BJ (cell line): Measurements from ENCODE around the gene GRB10. TPM values are rescaled to one million over a fixed set of nuclear protein-coding genes. Genes with fewer than 3 reads are reported as not detected.

ENCODE experiments used
- CTCF ChIA-PET: fragments of 350-600 bp; formaldehyde crosslinking; extraction: SDS; loops from one replicate; lab custom pipeline; 2021; ENCODE audit warnings: antibody characterized with exemption, inconsistent platforms; lab: Yijun Ruan, JAX
- POLR2A ChIA-PET: fragments of 300-600 bp; sonication (Branson Sonifier 250); formaldehyde crosslinking; extraction: SDS; loops from one replicate; lab custom pipeline; 2021; ENCODE audit warnings: antibody characterized with exemption; lab: Charles Lee
- DNase-seq: peaks from one replicate; pipeline ENCODE4 v3.0.0-alpha.2; 2011; ENCODE audit warnings: low read depth
- H3K27me3 ChIP-seq: 2 replicates; pipeline ENCODE4 v1.6.0; 2011; ENCODE audit warnings: low read length; ENCODE audit not compliant: control insufficient read depth, insufficient read depth
- H3K36me3 ChIP-seq: 2 replicates; pipeline ENCODE4 v1.5.1; 2011; ENCODE audit warnings: low read length; ENCODE audit not compliant: control insufficient read depth, insufficient read depth
- H3K4me3 ChIP-seq: 2 replicates; pipeline ENCODE4 v1.5.1; 2011; ENCODE audit warnings: low read depth, mild to moderate bottlenecking, control low read depth, low read length
- polyA plus RNA-seq: library from polyadenylated mRNA; depleted of rRNA; stranded (reverse); fragments of >200 nt; gene quantifications from 2 replicates; pipeline ENCODE4 v1.2.3, GENCODE V29; 2011
- TF ChIP-seq, protein P1 (sequence below): IDR thresholded peaks from 2 replicates; pipeline ENCODE4 v1.5.1; 2011; ENCODE audit warnings: low read depth, mild to moderate bottlenecking, control low read depth, inconsistent platforms, low read length, moderate library complexity; ENCODE audit not compliant: insufficient read depth

GRB10 gene
- polyA plus RNA-seq, 1 experiment = 8.5 TPM

DNA sequence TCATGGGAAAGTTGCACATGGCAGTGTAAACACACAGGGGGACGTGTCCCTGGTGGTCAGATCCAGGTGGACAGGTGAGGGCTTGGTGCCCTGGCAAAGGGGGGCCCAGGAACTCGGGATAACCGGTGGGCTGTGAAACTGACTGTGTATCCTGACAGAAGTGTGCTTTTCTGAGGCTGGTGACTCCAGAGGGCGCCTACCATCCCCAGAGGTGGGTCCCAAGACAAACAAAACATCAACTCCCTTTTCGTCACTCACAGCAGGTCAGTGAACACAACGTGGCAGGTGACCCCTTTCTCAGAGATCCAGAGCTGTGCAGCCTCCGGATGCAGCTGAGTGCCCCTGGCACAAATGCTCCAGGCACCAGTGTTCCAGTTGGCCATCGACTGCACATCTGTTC, 161.5 kb downstream of the GRB10 start:
- H3K36me3 ChIP-seq = peaks cover 8% of the 10 kb centered on the region
- ChIA-PET POLR2A (no interaction called here), CTCF (interaction anchor here (5.9 kb wide), 1 partner anchor 12 kb away, joined by 22 read pairs; no protein-coding TSS in a partner anchor)
- TF ChIP-seq, protein P1, sequence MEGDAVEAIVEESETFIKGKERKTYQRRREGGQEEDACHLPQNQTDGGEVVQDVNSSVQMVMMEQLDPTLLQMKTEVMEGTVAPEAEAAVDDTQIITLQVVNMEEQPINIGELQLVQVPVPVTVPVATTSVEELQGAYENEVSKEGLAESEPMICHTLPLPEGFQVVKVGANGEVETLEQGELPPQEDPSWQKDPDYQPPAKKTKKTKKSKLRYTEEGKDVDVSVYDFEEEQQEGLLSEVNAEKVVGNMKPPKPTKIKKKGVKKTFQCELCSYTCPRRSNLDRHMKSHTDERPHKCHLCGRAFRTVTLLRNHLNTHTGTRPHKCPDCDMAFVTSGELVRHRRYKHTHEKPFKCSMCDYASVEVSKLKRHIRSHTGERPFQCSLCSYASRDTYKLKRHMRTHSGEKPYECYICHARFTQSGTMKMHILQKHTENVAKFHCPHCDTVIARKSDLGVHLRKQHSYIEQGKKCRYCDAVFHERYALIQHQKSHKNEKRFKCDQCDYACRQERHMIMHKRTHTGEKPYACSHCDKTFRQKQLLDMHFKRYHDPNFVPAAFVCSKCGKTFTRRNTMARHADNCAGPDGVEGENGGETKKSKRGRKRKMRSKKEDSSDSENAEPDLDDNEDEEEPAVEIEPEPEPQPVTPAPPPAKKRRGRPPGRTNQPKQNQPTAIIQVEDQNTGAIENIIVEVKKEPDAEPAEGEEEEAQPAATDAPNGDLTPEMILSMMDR = no peak
- no peak overlapping the region for H3K4me3 ChIP-seq
- DNase-seq = no peak
- H3K27me3 ChIP-seq = no peaks in the 10 kb centered on the region

DNA sequence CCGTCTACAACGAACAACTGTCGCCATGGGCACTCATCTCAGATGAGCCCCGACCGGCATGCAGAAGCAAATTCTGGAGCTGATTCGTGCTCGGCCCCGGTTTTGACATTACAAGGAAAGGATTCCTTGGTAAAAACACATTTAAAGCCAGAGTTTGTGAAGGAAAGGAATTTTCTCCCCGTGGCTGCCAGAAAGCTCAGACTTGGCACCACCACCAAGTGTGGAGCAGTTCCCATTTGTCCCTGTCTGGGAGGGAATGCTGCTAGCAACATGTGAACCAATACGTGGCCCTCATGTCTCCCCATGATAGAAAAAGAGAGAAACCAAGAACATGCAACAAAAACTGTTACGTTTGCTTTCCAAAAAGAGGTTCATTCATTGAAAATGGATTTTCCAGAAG, 162.3 kb downstream of the GRB10 start:
- Histone ChIP-seq H3K4me3 (no peak overlapping the region), H3K27me3 (no peaks in the 10 kb centered on the region), H3K36me3 (peaks cover 8% of the 10 kb centered on the region)
- TF ChIP-seq, protein P1 = no peak
- ChIA-PET POLR2A (no interaction called here), CTCF (interaction anchor here (0.6 to 5.9 kb wide), 2 partner anchors 9 to 13 kb away, joined by 4 to 22 read pairs; no protein-coding TSS in a partner anchor)
- DNase-seq = no peak

DNA sequence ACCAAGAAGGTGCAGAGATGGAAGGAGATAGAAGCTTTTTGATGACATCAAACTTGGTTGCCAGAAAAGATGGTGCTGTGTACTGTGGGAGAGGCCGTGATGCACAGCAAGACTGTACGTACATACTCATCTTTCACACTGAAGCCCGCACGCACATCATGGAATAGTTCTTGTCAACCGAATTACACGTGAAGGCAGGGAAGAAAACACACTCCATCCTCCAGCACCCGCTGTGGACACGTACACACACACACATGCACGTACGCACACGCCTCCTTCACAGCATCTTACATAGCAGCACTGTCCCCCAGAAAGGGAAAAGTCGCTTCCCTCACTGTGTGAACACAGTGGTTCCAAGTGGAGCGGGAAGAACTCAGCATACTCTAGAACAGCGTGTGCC, 163.0 kb downstream of the GRB10 start:
- CTCF ChIA-PET = interaction anchor here (5.9 kb wide), 1 partner anchor 13 kb away, joined by 22 read pairs; no protein-coding TSS in a partner anchor
- Histone ChIP-seq H3K27me3 (no peaks in the 10 kb centered on the region), H3K4me3 (no peak overlapping the region), H3K36me3 (peaks cover 10% of the 10 kb centered on the region)
- DNase-seq = no peak
- TF ChIP-seq, protein P1 = no peak
- POLR2A ChIA-PET = no interaction called here

DNA sequence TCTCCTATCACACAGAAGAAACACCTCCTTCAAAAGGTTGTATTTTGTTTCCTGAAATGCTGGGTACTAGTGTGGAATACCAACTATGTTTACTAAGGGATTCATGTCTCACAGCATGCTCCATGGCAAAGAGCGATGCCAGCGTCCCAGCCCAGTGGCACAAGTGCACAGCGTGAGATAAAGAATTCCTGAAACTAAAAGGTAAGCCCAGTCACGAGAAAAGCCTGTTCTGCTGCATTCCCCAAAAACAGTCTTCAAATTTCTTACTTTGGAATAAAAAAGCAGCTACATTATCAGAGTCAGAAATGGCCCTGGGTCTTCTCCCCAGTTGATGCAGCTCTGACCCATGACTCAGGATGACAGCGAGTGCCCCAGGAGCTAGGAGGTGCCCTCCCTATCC, 164.4 kb downstream of the GRB10 start:
- Histone ChIP-seq H3K4me3 (no peak overlapping the region), H3K27me3 (no peaks in the 10 kb centered on the region), H3K36me3 (peaks cover 13% of the 10 kb centered on the region)
- TF ChIP-seq, protein P1 = no peak
- DNase-seq = no peak
- ChIA-PET POLR2A (no interaction called here), CTCF (interaction anchor here (0.6 to 0.9 kb wide), 2 partner anchors 20 to 127 kb away, joined by 3 read pairs; no protein-coding TSS in a partner anchor)

DNA sequence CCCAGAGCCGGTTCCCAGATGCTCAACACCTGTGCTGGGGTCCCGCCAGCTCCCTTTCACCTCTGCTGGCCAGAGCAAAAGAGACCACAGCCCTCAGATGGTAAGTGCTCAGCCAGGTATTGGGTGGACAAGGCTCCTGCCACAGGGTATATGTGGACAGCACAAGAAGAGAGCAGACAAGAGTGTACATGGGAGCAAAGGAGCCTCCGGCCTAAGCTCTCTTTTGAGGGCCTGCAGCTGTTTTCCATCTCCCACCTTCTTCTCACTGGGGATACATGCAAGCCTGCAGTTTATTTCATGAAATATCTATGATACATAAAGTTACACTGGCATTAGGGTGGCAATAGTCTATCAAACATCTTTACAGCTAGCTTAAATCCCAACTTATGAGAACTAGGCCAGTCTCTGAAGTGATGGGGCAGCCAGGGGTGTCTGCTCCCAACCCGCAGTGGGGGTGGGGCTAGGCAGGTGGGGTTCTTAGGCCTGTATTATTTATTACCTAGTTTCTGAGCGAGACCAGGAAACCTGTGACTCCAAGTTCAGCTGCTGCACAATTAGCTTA, 167.1 kb downstream of the GRB10 start:
- no peak overlapping the region for H3K4me3 ChIP-seq
- CTCF ChIA-PET = interaction anchor here (1.3 to 3.9 kb wide), 5 partner anchors 17 to 526 kb away, joined by 4 to 27 read pairs (median 5); no protein-coding TSS in a partner anchor
- POLR2A ChIA-PET = no interaction called here
- H3K36me3 ChIP-seq = peaks cover 12% of the 10 kb centered on the region
- H3K27me3 ChIP-seq = no peaks in the 10 kb centered on the region
- TF ChIP-seq, protein P1 = no peak
- DNase-seq = no peak
